CD14-positive monocyte (primary cell): ENCODE results near the gene ATL1. TPM values are rescaled to one million over a fixed set of nuclear protein-coding genes. Genes with fewer than 3 reads are reported as not detected.

Experiments
- DNase-seq, 3 donors: peaks; one replicate each; pipeline ENCODE4 v3.0.0-alpha.2; 2011 to 2022
- H2AFZ ChIP-seq: 2 replicates; pipeline ENCODE4 v1.6.0; 2012; ENCODE audit warnings: mild to moderate bottlenecking, low read depth, low read length, inconsistent platforms; ENCODE audit not compliant: insufficient read depth, poor library complexity, severe bottlenecking
- H3K27ac ChIP-seq, 2 donors: 1 replicate in 1 of 2; 2 replicates in 1 of 2; pipeline ENCODE4 v1.5.1; 2012 to 2013; ENCODE audit warnings: low read length in 2 of 2, control low read depth in 1 of 2, inconsistent platforms in 1 of 2, low read depth in 1 of 2, mild to moderate bottlenecking in 1 of 2
- H3K27me3 ChIP-seq, 2 donors: one replicate each; pipeline versions ENCODE4 v1.6.0 to v1.6.1; 2011 to 2013; ENCODE audit warnings: low read length in 2 of 2; ENCODE audit not compliant: control insufficient read depth in 2 of 2, insufficient read depth in 2 of 2
- H3K36me3 ChIP-seq, 2 donors: replicated peaks in 1 of 2; 1 replicate in 1 of 2; 2 replicates in 1 of 2; pipeline versions ENCODE4 v1.5.1 to v1.6.1; 2012 to 2013; ENCODE audit warnings: low read length in 2 of 2, control low read depth in 1 of 2, inconsistent platforms in 1 of 2, mild to moderate bottlenecking in 1 of 2; ENCODE audit not compliant: insufficient read depth in 2 of 2, control insufficient read depth in 1 of 2
- H3K4me1 ChIP-seq, 2 donors: 1 replicate in 1 of 2; 2 replicates in 1 of 2; pipeline versions ENCODE4 v1.5.1 to v1.6.1; 2012 to 2013; ENCODE audit warnings: low read length in 2 of 2, control low read depth in 1 of 2, inconsistent platforms in 1 of 2, mild to moderate bottlenecking in 1 of 2, moderate library complexity in 1 of 2; ENCODE audit not compliant: insufficient read depth in 2 of 2, control insufficient read depth in 1 of 2
- H3K4me2 ChIP-seq: replicated peaks from 2 replicates; pipeline ENCODE3; 2012; ENCODE audit warnings: low read length, moderate library complexity, mild to moderate bottlenecking; ENCODE audit not compliant: poor library complexity, severe bottlenecking; ENCODE audit errors: extremely low read depth
- H3K4me3 ChIP-seq, 3 experiments: fragments of 200-600 bp in 1 of 3; sonication (generic) in 1 of 3; replicated peaks in 1 of 3; 1 replicate in 2 of 3; 2 replicates in 1 of 3; pipeline ENCODE4 v1.5.1; 2011 to 2013; ENCODE audit warnings: low read length in 3 of 3, mild to moderate bottlenecking in 3 of 3, control low read depth in 2 of 3, low read depth in 2 of 3, inconsistent platforms in 1 of 3, moderate library complexity in 1 of 3
- H3K79me2 ChIP-seq: 2 replicates; pipeline ENCODE4 v1.6.0; 2012; ENCODE audit warnings: mild to moderate bottlenecking, control low read depth, inconsistent platforms, low read length, moderate library complexity; ENCODE audit not compliant: insufficient read depth
- H3K9ac ChIP-seq: 2 replicates; pipeline ENCODE4 v1.6.0; 2017; ENCODE audit warnings: low read length, mild to moderate bottlenecking; ENCODE audit not compliant: insufficient read depth, poor library complexity, severe bottlenecking
- H3K9me3 ChIP-seq, 2 donors: replicated peaks in 1 of 2; 1 replicate in 1 of 2; 2 replicates in 1 of 2; pipeline versions ENCODE4 v1.5.1 to v1.6.1; 2012 to 2013; ENCODE audit warnings: low read length in 2 of 2, control low read depth in 1 of 2; ENCODE audit not compliant: control insufficient read depth in 1 of 2, insufficient read depth in 1 of 2
- H4K20me1 ChIP-seq: 2 replicates; pipeline ENCODE4 v1.6.0; 2012; ENCODE audit warnings: mild to moderate bottlenecking, low read length, control low read depth, moderate library complexity; ENCODE audit not compliant: insufficient read depth
- H3K27ac Mint-ChIP-seq, 7 donors: one replicate each; pipeline ENCODE4 v1.8.0; 2020; ENCODE audit warnings: mild to moderate bottlenecking in 7 of 7, mixed read lengths in 7 of 7, moderate library complexity in 6 of 7, inconsistent platforms in 2 of 7
- H3K27me3 Mint-ChIP-seq, 3 donors: one replicate each; pipeline ENCODE4 v1.8.0; 2021 to 2022; ENCODE audit warnings: low read depth in 3 of 3, mild to moderate bottlenecking in 3 of 3, mixed read lengths in 3 of 3, moderate library complexity in 3 of 3, inconsistent platforms in 1 of 3
- H3K36me3 Mint-ChIP-seq, 2 donors: one replicate each; pipeline ENCODE4 v1.8.0; 2020; ENCODE audit warnings: mixed read lengths in 2 of 2, inconsistent platforms in 1 of 2, mild to moderate bottlenecking in 1 of 2
- H3K4me1 Mint-ChIP-seq: one replicate; pipeline ENCODE4 v1.8.0; 2020; ENCODE audit warnings: mild to moderate bottlenecking, mixed read lengths
- H3K4me3 Mint-ChIP-seq, 2 donors: one replicate each; pipeline ENCODE4 v1.8.0; 2020; ENCODE audit warnings: mild to moderate bottlenecking in 2 of 2, mixed read lengths in 2 of 2, moderate library complexity in 1 of 2
- H3K9me3 Mint-ChIP-seq, 7 donors: one replicate each; pipeline ENCODE4 v1.8.0; 2020 to 2022; ENCODE audit warnings: mixed read lengths in 7 of 7, mild to moderate bottlenecking in 6 of 7, moderate library complexity in 6 of 7, inconsistent platforms in 2 of 7
- CTCF ChIP-seq: fragments of 200-600 bp; IDR thresholded peaks from one replicate; pipeline ENCODE4 v1.8.0; 2022; ENCODE audit warnings: antibody characterized with exemption, mild to moderate bottlenecking
- WGBS: methylation state at CpG from one replicate; pipeline ENCODE4 v1.1.5; 2013; ENCODE audit warnings: missing lambda C conversion rate; ENCODE audit not compliant: insufficient coverage; 5-methylcytosine and 5-hydroxymethylcytosine counted together
- intact Hi-C, 2 donors: fragments of 100-400 bp; cut with micrococcal nuclease; formaldehyde crosslinking; loops; one replicate each; pipeline versions ENCODE4 v1.15.0 to v1.15.1; 2023
- polyA plus RNA-seq, 3 donors: library from polyadenylated mRNA; depleted of rRNA in 1 of 3; unstranded in 2 of 3; stranded (reverse) in 1 of 3; fragments of 300-500 nt in 2 of 3; fragments of >200 nt in 1 of 3; fragmentation: Illumina TruSeq in 2 of 3; gene quantifications; 1 replicate in 2 of 3; 2 replicates in 1 of 3; pipeline ENCODE4 v1.2.3, GENCODE V29; 2012 to 2021

ATL1 gene
- polyA plus RNA-seq, 3 donors: 0.36 to 1.1 (median 0.99) TPM

GRCh38 chr14:50529288-50530179, 30.4 kb upstream of the ATL1 start:
- WGBS: 51% methylated on average over 4 of the region's 6 CpGs
- no peak overlapping the region for H3K4me3 Mint-ChIP-seq
- Histone ChIP-seq H3K9ac (no peak overlapping the region), H3K27me3 (no peaks in the 10 kb centered on the region), H3K36me3 (no peaks in the 10 kb centered on the region), H3K4me1 (peaks cover 32 to 46% of the 10 kb centered on the region in 2 donors), H2AFZ (no peak overlapping the region), H3K9me3 (no peaks in the 10 kb centered on the region), H3K79me2 (peaks cover 73% of the 10 kb centered on the region), H3K4me3 (no peak overlapping the region), H3K4me2 (no peak overlapping the region), H4K20me1 (peaks cover 35% of the 10 kb centered on the region), H3K27ac (no peak overlapping the region)
- DNase-seq: no peak
- intact Hi-C loops: loop anchor here in 1 of 2 donors (5.0 to 10.0 kb wide), 3 partner anchors 217 to 295 kb away; partner anchors contain the start of genes DMAC2L, L2HGDH and SOS2
- H3K36me3 Mint-ChIP-seq: peaks cover 6 to 12% of the 10 kb centered on the region in 2 donors
- H3K27me3 Mint-ChIP-seq: peaks cover 0 to 2% (median 0%) of the 10 kb centered on the region in 3 donors
- no peak for TF ChIP-seq CTCF
- no peak overlapping the region for H3K27ac Mint-ChIP-seq
- peaks cover 56% of the 10 kb centered on the region for H3K4me1 Mint-ChIP-seq
- no peaks in the 10 kb centered on the region for H3K9me3 Mint-ChIP-seq

- H3K9ac ChIP-seq: no peak overlapping the region
- intact Hi-C loops: loop anchor here in 1 of 2 donors (5.0 to 10.0 kb wide), 3 partner anchors 218 to 296 kb away; partner anchors contain the start of genes DMAC2L, L2HGDH and SOS2
- DNase-seq: no peak
- Mint-ChIP-seq H3K36me3 (peaks cover 6 to 12% of the 10 kb centered on the region in 2 donors), H3K4me1 (peaks cover 48% of the 10 kb centered on the region), H3K27ac (no peak overlapping the region), H3K27me3 (peaks cover 0 to 2% (median 0%) of the 10 kb centered on the region in 3 donors), H3K4me3 (no peak overlapping the region), H3K9me3 (no peaks in the 10 kb centered on the region)
- H3K79me2 ChIP-seq: peaks cover 67% of the 10 kb centered on the region
- H3K27ac ChIP-seq: no peak overlapping the region
- no peak for TF ChIP-seq CTCF
- H3K4me3 ChIP-seq: peak overlapping the region in 1 of 3 experiments; percentile 88
- no peaks in the 10 kb centered on the region for H3K9me3 ChIP-seq
- H4K20me1 ChIP-seq: peaks cover 28% of the 10 kb centered on the region
- H3K4me1 ChIP-seq: peaks cover 25 to 38% of the 10 kb centered on the region in 2 donors
- WGBS: no CpG with 5 or more reads among the region's 1 CpG
- H3K27me3 ChIP-seq: no peaks in the 10 kb centered on the region
- no peak overlapping the region for H2AFZ ChIP-seq
- H3K36me3 ChIP-seq: no peaks in the 10 kb centered on the region
- H3K4me2 ChIP-seq: no peak overlapping the region
Measured at GRCh38 chr14:50530358-50530757, 29.6 kb upstream of the ATL1 start.
